ENCODE results near the gene B4GALT4. TPM values are rescaled to one million over a fixed set of nuclear protein-coding genes. Genes with fewer than 3 reads are reported as not detected.

B4GALT4 gene
- total RNA-seq, 4 donors from 2014 or later, result 16.2 to 27.3 (median 21.2) TPM

DNA sequence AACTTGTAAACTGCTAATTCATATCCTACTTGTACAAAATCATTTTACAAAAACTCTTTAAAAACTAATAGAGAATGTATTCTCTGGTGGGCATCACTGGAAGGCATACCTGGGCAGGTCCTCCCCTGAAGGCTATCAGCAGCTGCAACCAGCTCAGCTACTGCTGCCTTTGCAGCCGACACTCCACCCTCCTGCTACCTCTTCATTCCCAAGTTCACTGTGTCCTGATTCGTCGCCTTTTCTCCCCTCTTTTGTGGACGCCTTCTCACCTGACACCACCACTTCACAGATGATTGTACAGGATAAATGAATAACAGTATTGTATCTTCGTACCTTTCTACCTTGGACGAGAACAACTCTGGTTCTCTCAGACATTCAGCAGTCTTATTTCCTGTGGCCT is 28.9 kb downstream of the B4GALT4 start:
- Histone ChIP-seq H3K27me3 (no peaks in the 10 kb centered on the region), H3K4me1 (peaks cover 0 to 3% (median 0%) of the 10 kb centered on the region in 4 donors), H3K9me3 (no peaks in the 10 kb centered on the region), H3K36me3 (peaks cover 0 to 75% (median 15%) of the 10 kb centered on the region in 3 donors), H3K27ac (no peak overlapping the region), H3K4me3 (no peak overlapping the region)
- TF ChIP-seq, protein P1, sequence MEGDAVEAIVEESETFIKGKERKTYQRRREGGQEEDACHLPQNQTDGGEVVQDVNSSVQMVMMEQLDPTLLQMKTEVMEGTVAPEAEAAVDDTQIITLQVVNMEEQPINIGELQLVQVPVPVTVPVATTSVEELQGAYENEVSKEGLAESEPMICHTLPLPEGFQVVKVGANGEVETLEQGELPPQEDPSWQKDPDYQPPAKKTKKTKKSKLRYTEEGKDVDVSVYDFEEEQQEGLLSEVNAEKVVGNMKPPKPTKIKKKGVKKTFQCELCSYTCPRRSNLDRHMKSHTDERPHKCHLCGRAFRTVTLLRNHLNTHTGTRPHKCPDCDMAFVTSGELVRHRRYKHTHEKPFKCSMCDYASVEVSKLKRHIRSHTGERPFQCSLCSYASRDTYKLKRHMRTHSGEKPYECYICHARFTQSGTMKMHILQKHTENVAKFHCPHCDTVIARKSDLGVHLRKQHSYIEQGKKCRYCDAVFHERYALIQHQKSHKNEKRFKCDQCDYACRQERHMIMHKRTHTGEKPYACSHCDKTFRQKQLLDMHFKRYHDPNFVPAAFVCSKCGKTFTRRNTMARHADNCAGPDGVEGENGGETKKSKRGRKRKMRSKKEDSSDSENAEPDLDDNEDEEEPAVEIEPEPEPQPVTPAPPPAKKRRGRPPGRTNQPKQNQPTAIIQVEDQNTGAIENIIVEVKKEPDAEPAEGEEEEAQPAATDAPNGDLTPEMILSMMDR (IDR thresholded peaks at IDR 0.05), result no peak
- TF ChIP-seq POLR2A (IDR thresholded peaks at IDR 0.05) (no peak), EP300 (IDR thresholded peaks at IDR 0.05) (no peak)
- WGBS, 2 donors, result 84 to 97% methylated on average over 6 of the region's 6 CpGs
- no peak for DNase-seq (ENCODE audit: low spot score in 2 of 2)

DNA sequence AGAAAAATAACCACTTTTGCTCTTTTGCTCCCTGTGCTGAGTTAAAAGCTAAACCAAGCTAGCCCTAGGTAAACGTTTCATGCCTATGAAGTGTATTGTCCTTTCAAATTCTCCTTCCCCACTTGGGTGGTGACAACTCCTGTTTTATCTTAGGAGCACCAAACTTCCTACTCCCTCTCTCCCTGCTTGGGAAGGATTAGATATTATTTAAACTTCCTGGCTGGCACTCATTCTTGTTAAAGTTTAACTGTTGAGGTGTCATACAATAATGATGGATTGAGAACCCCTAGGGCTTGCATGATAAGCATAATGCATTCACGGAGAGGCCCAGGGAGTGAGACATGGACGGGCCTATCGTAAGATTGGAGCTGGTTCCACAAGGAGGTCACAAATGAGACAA is 29.5 kb downstream of the B4GALT4 start:
- peaks cover 0 to 3% (median 0%) of the 10 kb centered on the region in 4 donors for H3K4me1 ChIP-seq
- TF ChIP-seq EP300 (IDR thresholded peaks at IDR 0.05) (no peak), POLR2A (IDR thresholded peaks at IDR 0.05) (no peak)
- TF ChIP-seq, protein P1 (IDR thresholded peaks at IDR 0.05), result no peak
- 58 to 60% methylated on average over 4 of the region's 4 CpGs for WGBS, 2 donors
- no peak for DNase-seq (ENCODE audit: low spot score in 2 of 2)
- no peaks in the 10 kb centered on the region for H3K27me3 ChIP-seq
- H3K27ac ChIP-seq, result no peak overlapping the region
- H3K9me3 ChIP-seq, result no peaks in the 10 kb centered on the region
- H3K36me3 ChIP-seq, result peaks cover 0 to 69% (median 15%) of the 10 kb centered on the region in 3 donors
- no peak overlapping the region for H3K4me3 ChIP-seq

DNA sequence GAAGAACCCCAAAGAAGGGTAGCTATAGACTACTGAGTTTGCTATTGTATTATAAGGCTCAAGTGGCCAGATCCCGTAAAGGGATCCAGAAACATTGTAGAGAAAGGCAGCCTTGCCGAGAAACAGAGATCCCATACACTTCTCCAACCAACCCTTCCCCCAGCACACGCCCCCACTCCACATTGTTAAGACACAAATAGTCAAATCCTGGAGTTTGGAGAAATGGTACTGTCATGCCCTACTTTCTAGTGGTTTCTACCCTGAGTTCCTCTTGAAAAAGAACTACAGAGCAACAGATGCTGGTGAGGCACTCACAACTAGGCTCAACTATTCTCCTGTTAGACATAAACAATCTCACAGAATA is 33.2 kb downstream of the B4GALT4 start:
- Histone ChIP-seq H3K9me3 (no peaks in the 10 kb centered on the region), H3K27me3 (no peaks in the 10 kb centered on the region), H3K4me1 (peaks cover 0 to 13% (median 0%) of the 10 kb centered on the region in 4 donors), H3K4me3 (no peak overlapping the region), H3K36me3 (peaks cover 0 to 32% (median 8%) of the 10 kb centered on the region in 3 donors), H3K27ac (peak overlapping the region in 1 of 4 donors; percentile 26)
- TF ChIP-seq, protein P1 (IDR thresholded peaks at IDR 0.05), result no peak
- DNase-seq (ENCODE audit: low spot score in 2 of 2), result no peak
- WGBS, 2 donors, result 59 to 71% methylated on average over 3 of the region's 3 CpGs

DNA sequence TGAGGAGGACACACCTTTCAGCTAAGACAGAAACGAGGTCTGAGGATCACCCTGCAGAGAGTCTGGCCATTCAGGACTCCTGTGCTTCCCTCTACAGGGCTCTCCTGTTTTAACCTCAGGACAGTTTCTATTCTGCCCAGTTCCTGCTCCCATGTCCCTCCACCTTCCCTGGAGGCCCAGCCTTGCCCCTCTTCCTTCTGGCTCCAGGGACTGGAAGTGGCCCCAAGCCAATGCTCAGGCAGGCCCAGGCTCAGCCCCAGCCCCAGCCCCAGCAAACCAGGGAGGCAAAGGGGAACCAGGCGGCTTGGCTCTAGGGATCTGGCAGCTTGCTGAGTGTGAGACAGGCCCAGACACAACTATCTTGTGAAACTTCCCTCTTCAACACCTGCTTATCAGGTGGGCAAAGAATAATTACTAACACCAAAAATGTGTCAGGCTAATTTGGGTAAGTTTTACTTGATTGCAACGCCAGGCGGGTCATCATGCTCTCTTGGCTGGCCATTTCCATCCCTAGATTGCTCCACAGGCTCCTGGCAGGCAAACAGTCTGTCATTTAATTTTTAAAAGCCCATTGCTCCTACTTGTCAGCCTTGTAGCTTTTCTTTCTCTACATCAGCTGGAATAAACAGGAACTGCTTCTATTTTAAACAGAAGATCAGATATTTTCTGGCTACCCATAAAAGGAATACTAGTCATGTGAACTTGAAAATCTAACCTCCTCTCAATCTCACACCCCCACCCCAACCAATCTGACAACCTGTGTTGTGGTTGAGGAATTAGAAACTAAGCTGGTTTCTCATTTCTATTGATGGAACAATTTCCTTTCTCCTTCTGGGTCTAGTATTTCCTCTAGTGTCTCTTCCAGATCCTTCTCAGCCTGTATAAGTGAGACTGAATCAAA is 33.8 kb downstream of the B4GALT4 start:
- no peaks in the 10 kb centered on the region for H3K27me3 ChIP-seq

More for the DNA sequence above, 33.8 kb downstream of the B4GALT4 start:
- peaks cover 0 to 25% (median 2%) of the 10 kb centered on the region in 3 donors for H3K36me3 ChIP-seq
- H3K9me3 ChIP-seq, result no peaks in the 10 kb centered on the region
- WGBS, 2 donors, result 75 to 81% methylated on average over 4 of the region's 4 CpGs
- H3K27ac ChIP-seq, result peak overlapping the region in 1 of 4 donors; percentile 26
- no peak for DNase-seq (ENCODE audit: low spot score in 2 of 2)
- TF ChIP-seq EP300 (IDR thresholded peaks at IDR 0.05) (no peak), POLR2A (IDR thresholded peaks at IDR 0.05) (no peak)
- TF ChIP-seq, protein P1 (IDR thresholded peaks at IDR 0.05), result no peak
- H3K4me3 ChIP-seq, result no peak overlapping the region
- peaks cover 0 to 13% (median 0%) of the 10 kb centered on the region in 4 donors for H3K4me1 ChIP-seq

Measured in tibial nerve (tissue), 4 donors.